Pericardium fibroblast (primary cell): Measurements from ENCODE around the gene HIGD1B. TPM values are rescaled to one million over a fixed set of nuclear protein-coding genes. Genes with fewer than 3 reads are reported as not detected.

Experiments used
- total RNA-seq: library from RNA; depleted of rRNA; stranded (reverse); fragments of >200 nt; gene quantifications from 2 replicates; pipeline ENCODE4 v1.2.3, GENCODE V29; 2015

HIGD1B gene
- total RNA-seq = not detected in 2 replicates

GRCh38 chr17:44847586-44847985, at the start of gene HIGD1B:
Gene HIGD1B, plus strand, starts transcription at chr17:44847883. Its CDS starts 270 bp downstream, at chr17:44848153.

GRCh38 chr17:44829523-44830358, 17.9 kb upstream of the HIGD1B start, which contains the start of gene GJC1:
Gene GJC1, minus strand, starts transcription at chr17:44830287. Its CDS starts 24,470 bp downstream, at chr17:44805817.

GRCh38 chr17:44899074-44899782, 51.5 kb downstream of the HIGD1B start, which contains the start of gene EFTUD2:
Gene EFTUD2, minus strand, starts transcription at chr17:44899445. Its CDS starts 4,924 bp downstream, at chr17:44894521.

Other genes with a start within 250 kb of the HIGD1B start
- not detected in 2 replicates for gene MEIOC, start 191.4 kb upstream of the HIGD1B start, total RNA-seq
- gene CCDC43, start 158.1 kb upstream of the HIGD1B start, total RNA-seq = 18.0 and 18.7 TPM in 2 replicates
- gene DBF4B, start 139.2 kb upstream of the HIGD1B start, total RNA-seq = 1.0 and 1.5 TPM in 2 replicates
- 2.6 and 2.7 TPM in 2 replicates for gene ADAM11, start 88.9 kb upstream of the HIGD1B start, total RNA-seq
- 4.3 and 5.3 TPM in 2 replicates for gene GJC1, start 17.6 kb upstream of the HIGD1B start, total RNA-seq
- 34.5 and 46.6 TPM in 2 replicates for gene EFTUD2, start 51.6 kb downstream of the HIGD1B start, total RNA-seq
- not detected in 2 replicates for gene GFAP, start 67.6 kb downstream of the HIGD1B start, total RNA-seq
- 0.77 and 1.9 TPM in 2 replicates for gene KIF18B, start 99.9 kb downstream of the HIGD1B start, total RNA-seq
- 2.6 and 13.5 TPM in 2 replicates for gene C1QL1, start 120.4 kb downstream of the HIGD1B start, total RNA-seq
- 49.6 and 50.6 TPM in 2 replicates for gene DCAKD, start 203.7 kb downstream of the HIGD1B start, total RNA-seq
- 80.3 and 89.4 TPM in 2 replicates for gene NMT1, start 213.4 kb downstream of the HIGD1B start, total RNA-seq